Fibroblast of pulmonary artery (primary cell): Measurements from ENCODE around the gene STX8.
"Not testable (repeated sequence)": the region's sequence is repeated elsewhere in the genome, so short reads cannot be mapped to it uniquely, and the experiment has no call there.

Source experiments
- DNase-seq: peaks from one replicate; pipeline ENCODE4 v3.0.0-alpha.2; 2010; ENCODE audit warnings: low read depth
- H3K4me3 ChIP-seq: replicated peaks from 2 replicates; pipeline ENCODE4 v1.5.1; 2011; ENCODE audit warnings: low read depth, mild to moderate bottlenecking, control low read depth, low read length, moderate library complexity
- TF ChIP-seq, protein P1 (sequence below): IDR thresholded peaks from 2 replicates; pipeline ENCODE4 v1.5.1; 2011; ENCODE audit warnings: mild to moderate bottlenecking, control low read depth, low read length, inconsistent platforms; ENCODE audit errors: missing control alignments

The STX8 gene

DNA sequence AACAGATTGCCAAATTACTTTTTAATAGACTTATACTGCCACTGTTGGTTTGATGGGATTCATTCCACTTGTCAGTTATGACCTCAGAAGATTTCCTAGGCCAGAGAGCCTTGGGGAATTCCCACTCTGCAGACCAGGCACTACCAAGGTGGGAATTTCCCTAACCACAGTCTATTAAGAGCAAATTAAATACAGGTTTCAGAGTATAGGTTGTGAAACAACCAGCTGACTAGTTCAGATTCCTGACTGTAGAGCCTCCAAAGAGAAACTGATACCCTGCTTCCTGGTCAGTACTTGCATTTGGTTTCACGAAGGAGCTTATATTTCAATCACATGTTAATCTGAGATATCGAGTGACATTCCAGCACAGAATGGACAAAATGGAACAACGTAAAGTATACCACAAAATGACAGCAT is 186.5 kb downstream of the STX8 start:
- DNase-seq, result peak; percentile 85
- no peak overlapping the region for H3K4me3 ChIP-seq
- TF ChIP-seq, protein P1, sequence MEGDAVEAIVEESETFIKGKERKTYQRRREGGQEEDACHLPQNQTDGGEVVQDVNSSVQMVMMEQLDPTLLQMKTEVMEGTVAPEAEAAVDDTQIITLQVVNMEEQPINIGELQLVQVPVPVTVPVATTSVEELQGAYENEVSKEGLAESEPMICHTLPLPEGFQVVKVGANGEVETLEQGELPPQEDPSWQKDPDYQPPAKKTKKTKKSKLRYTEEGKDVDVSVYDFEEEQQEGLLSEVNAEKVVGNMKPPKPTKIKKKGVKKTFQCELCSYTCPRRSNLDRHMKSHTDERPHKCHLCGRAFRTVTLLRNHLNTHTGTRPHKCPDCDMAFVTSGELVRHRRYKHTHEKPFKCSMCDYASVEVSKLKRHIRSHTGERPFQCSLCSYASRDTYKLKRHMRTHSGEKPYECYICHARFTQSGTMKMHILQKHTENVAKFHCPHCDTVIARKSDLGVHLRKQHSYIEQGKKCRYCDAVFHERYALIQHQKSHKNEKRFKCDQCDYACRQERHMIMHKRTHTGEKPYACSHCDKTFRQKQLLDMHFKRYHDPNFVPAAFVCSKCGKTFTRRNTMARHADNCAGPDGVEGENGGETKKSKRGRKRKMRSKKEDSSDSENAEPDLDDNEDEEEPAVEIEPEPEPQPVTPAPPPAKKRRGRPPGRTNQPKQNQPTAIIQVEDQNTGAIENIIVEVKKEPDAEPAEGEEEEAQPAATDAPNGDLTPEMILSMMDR, result no peak

DNA sequence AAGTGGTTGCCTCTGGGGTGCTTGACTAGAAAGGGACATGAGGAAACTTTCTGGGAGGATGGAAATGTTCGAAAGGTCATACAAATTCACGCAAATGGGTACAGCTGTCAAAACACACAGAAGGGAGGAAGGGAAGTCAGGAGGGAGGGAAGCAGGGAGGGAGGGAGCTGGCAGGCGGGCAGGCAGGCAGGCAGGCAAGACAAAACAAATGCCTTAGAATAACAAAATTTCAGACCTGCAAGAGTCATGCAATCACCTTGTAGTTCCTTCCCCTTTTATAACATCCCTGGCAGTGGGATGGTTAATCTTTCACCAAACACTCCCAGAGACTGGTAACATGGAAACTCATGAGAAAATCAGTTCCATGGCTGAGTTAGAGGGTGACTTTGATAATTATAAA is 189.2 kb downstream of the STX8 start:
- TF ChIP-seq, protein P1, result no peak
- no peak overlapping the region for H3K4me3 ChIP-seq
- DNase-seq, result peak; percentile 24

DNA sequence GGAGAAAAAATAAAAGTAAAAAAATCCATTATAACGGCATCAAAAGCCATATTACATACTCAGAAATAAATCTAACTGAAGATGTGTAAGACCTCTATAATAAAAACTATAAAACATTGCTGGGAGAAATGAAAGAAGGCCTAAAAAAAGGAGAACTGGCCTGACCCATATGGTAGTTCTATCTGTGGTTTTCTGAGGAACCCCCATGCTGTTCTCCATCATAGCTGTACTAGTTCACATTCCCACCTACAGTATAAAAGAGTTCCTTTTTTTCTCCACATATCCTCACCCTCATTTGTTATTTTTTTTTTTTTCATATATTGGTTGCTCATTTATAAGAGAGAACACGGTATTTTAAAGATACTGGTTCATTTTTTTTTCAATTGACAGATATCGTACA is 191.8 kb downstream of the STX8 start:
- no peak overlapping the region for H3K4me3 ChIP-seq
- DNase-seq, result no peak
- TF ChIP-seq, protein P1, result no peak

DNA sequence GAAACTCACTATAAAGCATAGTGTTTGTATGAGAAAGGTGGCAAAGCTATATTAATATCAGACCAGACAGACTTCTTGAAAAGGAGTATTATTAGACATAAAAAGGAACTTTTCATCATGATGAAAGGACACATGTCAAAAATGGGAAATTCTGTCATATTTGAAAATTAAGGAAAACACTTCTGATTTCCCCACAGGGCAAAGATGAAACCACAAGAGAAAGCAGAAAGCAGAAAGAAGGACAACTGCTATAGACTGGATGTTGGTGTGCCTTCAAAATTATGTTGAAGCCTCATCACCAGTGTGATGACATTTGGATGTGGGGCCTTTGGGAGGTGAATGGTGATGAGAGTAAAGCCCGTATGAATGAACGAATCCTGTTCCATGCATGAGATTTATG is 193.0 kb downstream of the STX8 start:
- TF ChIP-seq, protein P1, result no peak
- no peak for DNase-seq
- no peak overlapping the region for H3K4me3 ChIP-seq

DNA sequence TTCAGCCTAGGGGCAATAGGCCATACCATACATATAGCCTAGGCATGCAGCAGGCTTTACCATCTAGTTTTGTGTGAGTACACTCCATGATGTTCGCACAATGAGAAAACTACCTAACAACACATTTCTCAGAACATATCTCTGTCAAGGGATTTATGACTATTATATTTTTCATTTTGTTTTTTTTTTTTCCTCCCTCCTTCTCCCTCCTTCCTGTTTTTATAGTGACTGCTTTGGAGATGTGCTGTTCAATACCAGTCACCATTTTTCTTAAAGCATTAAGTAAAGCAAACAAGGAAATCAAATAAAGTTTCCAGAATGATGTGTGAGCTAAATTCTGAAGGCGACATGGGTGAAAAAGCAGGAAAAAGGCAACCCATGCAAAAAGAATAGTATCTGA is 194.6 kb downstream of the STX8 start:
- no peak overlapping the region for H3K4me3 ChIP-seq
- TF ChIP-seq, protein P1, result no peak
- DNase-seq, result no peak

DNA sequence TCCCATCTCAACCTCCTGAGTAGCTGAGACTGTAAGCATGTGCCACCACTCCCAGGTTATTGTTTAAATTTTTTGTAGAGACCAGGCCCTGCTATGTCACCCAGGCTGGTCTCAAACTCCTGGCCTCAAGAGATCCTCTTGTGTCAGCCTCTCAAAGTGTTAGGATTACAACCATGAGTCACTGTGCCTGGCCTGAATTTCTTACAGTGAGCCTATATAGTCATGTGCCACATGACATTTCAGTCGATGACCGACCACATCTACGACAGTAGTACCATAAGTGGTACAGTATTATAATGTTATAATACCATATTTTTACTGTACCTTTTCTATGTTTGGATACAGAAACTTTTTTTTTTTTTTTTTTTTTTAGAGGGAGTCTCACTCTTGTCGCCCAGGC is 195.3 kb downstream of the STX8 start:
- no peak for DNase-seq
- TF ChIP-seq, protein P1, result no peak
- H3K4me3 ChIP-seq, result no peak overlapping the region

DNA sequence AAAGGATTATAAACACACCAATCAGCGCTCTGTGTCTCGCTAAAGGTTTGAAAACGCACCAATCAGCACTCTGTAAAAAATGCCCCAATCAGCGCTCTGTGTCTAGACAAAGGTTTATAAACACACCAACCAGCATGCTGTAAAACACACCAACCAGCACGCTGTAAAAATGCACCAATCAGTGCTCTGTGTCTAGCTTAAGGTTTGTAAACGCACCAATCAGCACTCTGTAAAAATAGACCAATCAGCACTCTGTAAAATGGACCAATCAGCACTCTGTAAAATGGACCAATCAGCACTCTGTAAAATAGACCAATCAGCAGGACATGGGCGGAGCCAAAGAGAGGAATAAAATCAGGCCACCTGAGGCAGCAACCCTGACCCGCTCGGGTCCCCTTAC is 199.4 kb downstream of the STX8 start:
- not testable (repeated sequence) for H3K4me3 ChIP-seq, DNase-seq

DNA sequence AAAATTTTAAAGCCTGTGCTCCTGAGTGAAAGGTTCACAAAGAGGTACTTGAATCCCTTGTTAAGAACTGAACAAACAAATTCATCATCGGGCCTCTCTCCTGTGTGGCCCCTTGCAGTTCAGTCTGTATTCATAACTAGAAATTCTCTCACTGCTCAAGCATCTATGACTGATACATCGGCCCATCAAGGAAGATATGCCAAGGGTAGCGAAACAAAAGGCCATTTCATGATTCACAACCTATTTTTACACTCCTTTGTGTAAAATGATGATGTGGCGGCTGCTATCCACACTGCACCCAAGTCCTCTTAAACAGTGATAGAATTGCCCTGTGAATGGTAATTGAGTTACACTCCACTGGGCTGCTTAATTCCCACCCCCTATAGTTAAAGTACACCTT is 204.6 kb downstream of the STX8 start:
- TF ChIP-seq, protein P1, result no peak
- peak; percentile 89 for DNase-seq
- no peak overlapping the region for H3K4me3 ChIP-seq
